HL-60 (cell line): Measurements from ENCODE around the gene ACTN2.

Experiments
- CTCF ChIP-seq: IDR thresholded peaks from one replicate; pipeline ENCODE4 v1.5.1; 2011; ENCODE audit warnings: low read length, control low read depth, inconsistent platforms; ENCODE audit not compliant: insufficient read depth
- POLR2AphosphoS5 ChIP-seq: IDR thresholded peaks from 2 replicates; pipeline ENCODE4 v1.6.1; 2012; ENCODE audit warnings: low read depth
- REST ChIP-seq: IDR thresholded peaks from 2 replicates; pipeline ENCODE4 v1.6.1; 2012; ENCODE audit warnings: low read depth; ENCODE audit not compliant: insufficient replicate concordance

GRCh38 chr1:236767276-236767675 lies 81.0 kb downstream of the ACTN2 start:
- TF ChIP-seq REST (no peak), CTCF (no peak), POLR2AphosphoS5 (no peak)
